ENCODE data around the gene JMJD6. TPM values are rescaled to one million over a fixed set of nuclear protein-coding genes. Genes with fewer than 3 reads are reported as not detected.

Gene JMJD6
- total RNA-seq, 1 experiment from 2014 or later = 28.2 TPM

- H3K27me3 ChIP-seq = no peaks in the 10 kb centered on the region
- DNase-seq = no peak
- peaks cover 3% of the 10 kb centered on the region for H3K36me3 ChIP-seq
- no peaks in the 10 kb centered on the region for H3K9me3 ChIP-seq
- no peak overlapping the region for H3K4me3 ChIP-seq
Observed at GRCh38 chr17:76696763-76697701, 29.4 kb downstream of the JMJD6 start.

DNA sequence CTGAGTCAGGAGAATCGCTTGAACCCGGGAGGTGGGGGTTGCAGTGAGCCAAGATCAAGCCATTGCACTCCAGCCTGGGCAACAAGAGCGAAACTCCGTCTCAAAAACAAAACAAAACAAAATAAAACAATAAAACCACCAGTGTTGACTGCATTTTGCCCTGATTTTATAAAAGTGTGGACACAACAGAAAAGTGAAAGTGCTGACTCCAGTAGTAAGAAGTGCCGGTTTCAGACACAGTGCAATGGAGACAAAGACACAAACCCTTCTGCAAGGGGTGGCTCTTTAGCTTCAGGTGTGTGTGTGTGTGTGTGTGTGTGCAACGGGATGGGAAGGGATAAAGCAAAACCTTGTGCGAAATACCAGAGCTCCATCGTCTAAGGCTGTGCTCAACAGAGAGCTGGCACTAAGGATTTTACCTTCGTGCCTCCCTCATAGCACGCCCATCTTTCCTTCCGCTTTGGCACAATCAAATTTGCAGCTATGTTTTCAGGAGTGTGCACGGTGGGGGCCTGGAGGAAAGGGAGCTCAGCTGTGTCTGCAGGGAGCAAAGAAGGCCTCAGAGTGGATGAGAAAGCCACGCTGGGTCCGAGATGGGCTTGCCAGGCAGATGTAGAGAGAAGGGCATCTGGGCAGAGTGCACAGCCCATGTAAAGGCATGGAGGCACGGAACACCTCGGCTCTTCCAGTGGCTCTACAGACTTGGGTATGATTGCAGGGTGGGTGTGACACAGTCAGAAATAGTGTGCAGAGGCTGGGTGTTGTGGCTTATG, 31.2 kb downstream of the JMJD6 start:
- DNase-seq = no peak
- Histone ChIP-seq H3K36me3 (peaks cover under 1% of the 10 kb centered on the region), H3K27me3 (no peaks in the 10 kb centered on the region), H3K4me3 (no peak overlapping the region), H3K9me3 (no peaks in the 10 kb centered on the region)

- no peak for DNase-seq
Observed at GRCh38 chr17:76691379-76692191, 34.8 kb downstream of the JMJD6 start.

DNA sequence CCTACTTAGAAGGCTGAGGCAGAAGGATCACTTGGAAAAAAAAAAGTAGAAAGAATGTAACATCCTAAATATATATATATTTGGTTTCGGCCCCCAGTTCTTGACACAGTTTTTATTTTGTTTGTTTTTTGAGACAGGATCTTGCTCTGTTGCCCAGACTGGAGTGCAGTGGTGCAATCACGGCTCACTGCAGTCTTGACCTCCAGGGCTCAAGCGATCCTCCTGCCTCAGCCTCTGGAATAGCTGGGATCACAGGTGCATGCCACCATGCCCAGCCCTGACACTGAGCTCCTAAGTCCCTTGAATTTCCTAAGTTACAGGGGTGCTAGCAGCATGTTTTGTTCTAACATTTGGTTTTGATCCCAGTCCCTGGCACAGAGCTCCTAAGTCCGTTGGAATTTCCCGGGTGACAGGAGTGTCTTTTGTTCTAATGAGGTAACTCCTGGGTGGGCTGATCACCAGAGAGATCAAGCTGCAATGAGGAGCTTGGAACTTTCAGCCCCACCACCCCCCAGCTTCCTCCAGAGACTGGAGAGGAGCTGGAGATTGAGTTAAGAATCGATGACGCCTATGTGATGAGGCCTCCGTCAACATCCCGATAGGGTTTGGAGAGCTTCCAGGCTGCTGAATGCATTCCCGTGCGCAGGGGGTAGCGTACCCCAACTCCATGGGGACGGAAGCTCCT, 35.7 kb downstream of the JMJD6 start:
- H3K4me3 ChIP-seq = no peak overlapping the region
- no peaks in the 10 kb centered on the region for H3K36me3 ChIP-seq
- H3K9me3 ChIP-seq = no peaks in the 10 kb centered on the region
- no peak for DNase-seq
- no peaks in the 10 kb centered on the region for H3K27me3 ChIP-seq

More at GRCh38 chr17:76691379-76692191, 34.8 kb downstream of the JMJD6 start:
- Histone ChIP-seq H3K27me3 (no peaks in the 10 kb centered on the region), H3K4me3 (no peak overlapping the region), H3K36me3 (no peaks in the 10 kb centered on the region), H3K9me3 (no peaks in the 10 kb centered on the region)

DNA sequence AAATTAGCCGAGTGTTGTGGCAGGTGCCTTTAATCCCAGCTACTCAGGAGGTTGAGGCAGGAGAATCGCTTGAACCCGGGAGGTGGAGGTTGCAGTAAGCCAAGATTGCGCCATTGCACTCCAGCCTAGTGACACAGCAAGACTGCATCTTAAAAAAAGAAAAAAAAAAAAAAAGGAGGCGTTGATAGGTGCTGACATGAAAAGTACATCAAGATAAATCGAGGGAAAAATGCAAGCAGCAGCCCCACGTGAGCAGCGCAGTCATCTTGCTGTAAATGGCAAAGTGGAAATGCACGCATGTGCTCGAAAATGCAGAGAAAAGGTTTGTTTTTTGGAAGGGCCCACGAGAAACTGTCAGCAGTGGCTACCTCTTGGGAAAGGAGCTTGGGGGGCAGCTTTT, 36.5 kb downstream of the JMJD6 start:
- Histone ChIP-seq H3K36me3 (no peaks in the 10 kb centered on the region), H3K4me3 (no peak overlapping the region), H3K9me3 (no peaks in the 10 kb centered on the region), H3K27me3 (no peaks in the 10 kb centered on the region)
- no peak for DNase-seq

- no peak for DNase-seq
- Histone ChIP-seq H3K27me3 (no peaks in the 10 kb centered on the region), H3K4me3 (no peak overlapping the region), H3K9me3 (no peaks in the 10 kb centered on the region), H3K36me3 (peaks cover 3% of the 10 kb centered on the region; the same call in 1 of the 2 replicates)
Observed at GRCh38 chr17:76688165-76688622, 38.2 kb downstream of the JMJD6 start.

- Histone ChIP-seq H3K36me3 (peaks cover 5% of the 10 kb centered on the region; the same call in 1 of the 2 replicates), H3K9me3 (no peaks in the 10 kb centered on the region), H3K4me3 (no peak overlapping the region), H3K27me3 (no peaks in the 10 kb centered on the region)
- DNase-seq = no peak
Observed at GRCh38 chr17:76687298-76688164, 38.9 kb downstream of the JMJD6 start.

DNA sequence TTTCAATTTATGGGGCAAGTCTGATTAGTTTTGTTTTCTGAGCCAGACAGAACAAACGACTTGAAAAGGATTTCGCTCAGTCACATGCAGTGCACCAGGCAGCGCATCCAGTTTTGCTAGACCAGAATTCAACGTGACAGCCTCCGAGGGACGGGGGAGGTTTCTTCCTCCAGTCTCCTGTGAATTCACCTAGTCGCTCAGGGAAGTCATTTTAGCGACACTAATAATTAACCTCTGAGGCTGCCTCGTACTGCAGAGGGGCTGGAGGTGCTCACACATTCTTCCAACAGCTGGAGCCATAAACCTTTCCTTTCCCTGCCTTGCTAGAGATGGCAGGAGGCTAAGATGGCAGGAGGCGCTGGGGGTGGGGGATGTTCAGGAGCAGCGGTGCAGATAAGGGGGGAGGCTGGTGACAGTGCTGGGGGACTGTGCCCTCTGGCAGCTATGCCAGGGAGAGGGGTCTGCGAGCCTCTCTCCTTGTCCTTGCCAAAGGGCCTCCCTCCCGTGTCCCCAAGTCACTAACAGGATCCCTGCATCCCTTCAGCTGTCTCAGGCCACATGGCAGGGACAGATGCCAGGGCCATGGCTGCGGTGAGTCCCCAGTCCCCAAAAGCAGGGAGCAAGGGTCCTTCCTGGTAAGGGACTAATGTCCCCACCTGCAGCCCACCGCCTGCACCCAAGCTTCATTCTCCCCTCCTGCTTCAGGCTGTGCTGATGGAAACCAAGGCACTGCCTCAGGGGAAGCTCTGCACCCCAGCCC, 39.7 kb downstream of the JMJD6 start:
- no peak for DNase-seq
- Histone ChIP-seq H3K4me3 (no peak overlapping the region), H3K36me3 (peaks cover 7% of the 10 kb centered on the region; the same call in 1 of the 2 replicates), H3K9me3 (no peaks in the 10 kb centered on the region), H3K27me3 (no peaks in the 10 kb centered on the region)

- no peak overlapping the region for H3K4me3 ChIP-seq
- peaks cover 13% of the 10 kb centered on the region; the same call in 1 of the 2 replicates for H3K36me3 ChIP-seq
- no peak for DNase-seq
- H3K27me3 ChIP-seq = no peaks in the 10 kb centered on the region
- H3K9me3 ChIP-seq = no peaks in the 10 kb centered on the region
Observed at GRCh38 chr17:76685846-76686245, 40.6 kb downstream of the JMJD6 start.

DNA sequence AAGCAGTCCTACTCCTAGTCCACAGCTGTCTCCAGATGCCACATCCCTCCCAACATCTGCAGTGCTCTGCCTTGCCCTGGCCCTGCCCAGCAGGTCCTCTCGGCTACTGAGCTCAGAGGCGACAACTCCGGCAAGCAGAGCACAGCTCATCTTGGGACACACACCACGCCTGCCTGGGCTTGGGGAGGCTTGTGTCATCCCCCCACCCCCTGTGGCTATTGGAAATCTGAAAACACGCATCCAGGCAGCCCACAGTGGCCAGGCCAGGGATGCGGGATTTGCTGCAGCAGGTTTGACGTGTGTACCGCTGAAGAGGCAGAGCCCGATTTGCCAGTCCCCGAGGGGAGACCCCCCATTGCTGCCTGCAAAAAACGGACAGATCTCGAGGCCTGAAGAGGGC, 41.0 kb downstream of the JMJD6 start:
- H3K9me3 ChIP-seq = no peaks in the 10 kb centered on the region
- DNase-seq = no peak
- no peak overlapping the region for H3K4me3 ChIP-seq
- H3K36me3 ChIP-seq = peaks cover 15% of the 10 kb centered on the region
- H3K27me3 ChIP-seq = no peaks in the 10 kb centered on the region

DNA sequence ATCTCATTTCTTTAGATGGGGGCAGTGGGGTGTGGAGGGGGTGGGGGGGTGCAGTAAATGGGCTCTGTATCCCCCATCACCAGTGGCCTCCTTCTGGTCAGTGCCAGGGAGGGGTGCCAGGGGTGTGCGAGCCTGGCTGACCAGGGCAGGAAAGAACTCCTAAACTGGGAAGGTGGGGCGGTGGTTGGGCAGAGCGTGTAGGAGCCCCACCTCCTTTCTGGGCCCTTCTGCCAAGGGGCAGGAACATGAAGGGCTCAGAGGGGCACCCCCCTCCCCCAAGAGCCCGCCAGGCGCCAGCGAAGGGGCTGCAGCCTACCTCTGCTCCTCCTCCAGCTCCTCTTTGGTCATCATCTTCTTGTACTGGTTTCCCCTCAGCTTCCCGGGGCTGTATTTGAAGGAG, 41.6 kb downstream of the JMJD6 start:
- Histone ChIP-seq H3K36me3 (peaks cover 15% of the 10 kb centered on the region), H3K27me3 (no peaks in the 10 kb centered on the region), H3K4me3 (no peak overlapping the region), H3K9me3 (no peaks in the 10 kb centered on the region)
- no peak for DNase-seq

DNA sequence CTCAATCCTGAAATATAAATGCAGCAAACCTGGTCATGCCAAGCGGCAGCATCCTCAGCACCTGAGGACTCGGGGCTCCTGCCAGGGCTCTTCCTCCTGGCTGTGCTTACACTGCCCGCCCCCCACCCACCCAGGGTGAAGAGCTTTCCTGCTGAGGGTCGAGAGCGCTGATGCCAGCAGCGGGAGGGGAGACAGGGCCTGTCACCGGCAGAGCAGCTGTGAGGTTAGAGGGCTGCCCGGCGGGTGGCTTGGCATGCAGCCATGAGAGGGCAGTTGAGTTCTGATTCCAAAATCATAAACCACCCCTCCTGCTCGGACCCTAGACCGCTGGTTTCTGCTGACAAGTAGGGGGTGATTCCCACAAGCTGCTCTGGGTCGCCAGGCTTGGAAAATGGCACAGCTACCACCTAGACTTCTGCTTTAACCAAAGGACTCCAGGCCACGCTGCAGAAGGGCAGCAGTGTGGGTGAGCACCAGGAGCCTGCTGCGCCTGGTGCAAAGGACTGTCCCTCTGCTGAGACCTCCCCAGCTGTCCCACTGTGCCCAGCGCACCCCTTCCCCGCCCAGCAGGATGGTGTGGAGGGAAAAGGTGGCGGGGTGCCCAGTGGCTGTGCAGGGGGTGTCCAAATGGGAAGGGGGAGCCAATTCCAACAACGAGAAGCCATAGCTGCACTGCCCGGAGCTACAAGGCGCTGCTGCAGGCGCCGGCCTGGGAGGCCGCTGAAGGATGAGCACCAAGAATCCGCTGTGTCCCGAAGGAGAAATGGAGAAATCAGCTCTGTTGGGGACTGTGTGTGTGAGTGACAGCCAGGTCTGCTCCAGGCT, 42.3 kb downstream of the JMJD6 start:
- Histone ChIP-seq H3K36me3 (peaks cover 15% of the 10 kb centered on the region), H3K9me3 (no peaks in the 10 kb centered on the region), H3K27me3 (no peaks in the 10 kb centered on the region), H3K4me3 (no peak overlapping the region)
- DNase-seq = no peak

- Histone ChIP-seq H3K4me3 (no peak overlapping the region), H3K9me3 (no peaks in the 10 kb centered on the region), H3K27me3 (no peaks in the 10 kb centered on the region), H3K36me3 (peaks cover 15% of the 10 kb centered on the region)
- DNase-seq = no peak
Observed at GRCh38 chr17:76683011-76683755, 43.2 kb downstream of the JMJD6 start.

All from MG63 (cell line).